ENCODE data around the gene SP100.
A peak's percentile ranks its signal among the peaks of the same experiment; 100 is the strongest.
"Not testable (repeated sequence)": the region's sequence is repeated elsewhere in the genome, so short reads cannot be mapped to it uniquely, and the experiment has no call there.

Gene SP100

GRCh38 chr2:230457793-230458192 lies 41.8 kb downstream of the SP100 start:
- DNase-seq (ENCODE audit: low read depth), result no peak

GRCh38 chr2:230459216-230459615 lies 43.2 kb downstream of the SP100 start:
- DNase-seq (ENCODE audit: low read depth), result no peak

GRCh38 chr2:230471074-230471473 lies 55.1 kb downstream of the SP100 start:
- no peak for DNase-seq (ENCODE audit: low read depth)

GRCh38 chr2:230472621-230473018 lies 56.6 kb downstream of the SP100 start:
- peak; percentile 95 for DNase-seq (ENCODE audit: low read depth)

- no peak for DNase-seq (ENCODE audit: low read depth)
Measured at GRCh38 chr2:230473378-230473777, 57.4 kb downstream of the SP100 start.

GRCh38 chr2:230475143-230475542 lies 59.1 kb downstream of the SP100 start:
- DNase-seq (ENCODE audit: low read depth), result no peak

- no peak for DNase-seq (ENCODE audit: low read depth)
Measured at GRCh38 chr2:230485801-230486341, 69.9 kb downstream of the SP100 start.

GRCh38 chr2:230491219-230491618 lies 75.2 kb downstream of the SP100 start:
- DNase-seq (ENCODE audit: low read depth), result not testable (repeated sequence)

GRCh38 chr2:230492107-230492506 lies 76.1 kb downstream of the SP100 start:
- no peak for DNase-seq (ENCODE audit: low read depth)

- no peak for DNase-seq (ENCODE audit: low read depth)
Measured at GRCh38 chr2:230494980-230495379, 79.0 kb downstream of the SP100 start.

- DNase-seq (ENCODE audit: low read depth), result no peak
Measured at GRCh38 chr2:230496891-230497290, 80.9 kb downstream of the SP100 start.

- DNase-seq (ENCODE audit: low read depth), result peak; percentile 60
Measured at GRCh38 chr2:230498506-230499107, 82.6 kb downstream of the SP100 start.

GRCh38 chr2:230502593-230502992 lies 86.6 kb downstream of the SP100 start:
- DNase-seq (ENCODE audit: low read depth), result no peak

- DNase-seq (ENCODE audit: low read depth), result no peak
Measured at GRCh38 chr2:230503798-230504197, 87.8 kb downstream of the SP100 start.

GRCh38 chr2:230505162-230505561 lies 89.2 kb downstream of the SP100 start:
- DNase-seq (ENCODE audit: low read depth), result no peak

GRCh38 chr2:230512955-230513748 lies 97.2 kb downstream of the SP100 start:
- DNase-seq (ENCODE audit: low read depth), result peak; percentile 7

- DNase-seq (ENCODE audit: low read depth), result no peak
Measured at GRCh38 chr2:230520061-230520874, 104.3 kb downstream of the SP100 start.

- DNase-seq (ENCODE audit: low read depth), result peak; percentile 90
Measured at GRCh38 chr2:230520875-230521155, 104.8 kb downstream of the SP100 start.

- no peak for DNase-seq (ENCODE audit: low read depth)
Measured at GRCh38 chr2:230521386-230521785, 105.4 kb downstream of the SP100 start.

- DNase-seq (ENCODE audit: low read depth), result no peak
Measured at GRCh38 chr2:230525682-230526081, 109.7 kb downstream of the SP100 start.

- no peak for DNase-seq (ENCODE audit: low read depth)
Measured at GRCh38 chr2:230537531-230537976, 121.6 kb downstream of the SP100 start.

GRCh38 chr2:230540332-230540731 lies 124.3 kb downstream of the SP100 start:
- no peak for DNase-seq (ENCODE audit: low read depth)

- DNase-seq (ENCODE audit: low read depth), result peak; percentile 36
Measured at GRCh38 chr2:230541934-230542380, 126.0 kb downstream of the SP100 start.
